Upper lobe of left lung (tissue), 4 donors: Measurements from ENCODE around the gene ANKUB1.

ENCODE experiments used
- EP300 ChIP-seq, 4 donors: sonication (generic); formaldehyde crosslinking; IDR thresholded peaks; one replicate each; pipeline ENCODE4 v1.5.1; 2017; ENCODE audit warnings: antibody characterized with exemption in 4 of 4, control low read depth in 2 of 4
- POLR2A ChIP-seq, 4 donors: fragments of 450-650 bp; IDR thresholded peaks; one replicate each; pipeline ENCODE4 v1.5.1; 2016 to 2017; ENCODE audit warnings: antibody characterized with exemption in 4 of 4, mild to moderate bottlenecking in 2 of 4
- TF ChIP-seq, protein P1 (sequence below), 6 experiments: fragments of 450-650 bp in 4 of 6; fragments of 200-600 bp in 2 of 6; sonication (generic) in 2 of 6; IDR thresholded peaks; one replicate each; pipeline ENCODE4 v1.5.1; 2016 to 2019; ENCODE audit warnings: antibody characterized with exemption in 6 of 6

DNA sequence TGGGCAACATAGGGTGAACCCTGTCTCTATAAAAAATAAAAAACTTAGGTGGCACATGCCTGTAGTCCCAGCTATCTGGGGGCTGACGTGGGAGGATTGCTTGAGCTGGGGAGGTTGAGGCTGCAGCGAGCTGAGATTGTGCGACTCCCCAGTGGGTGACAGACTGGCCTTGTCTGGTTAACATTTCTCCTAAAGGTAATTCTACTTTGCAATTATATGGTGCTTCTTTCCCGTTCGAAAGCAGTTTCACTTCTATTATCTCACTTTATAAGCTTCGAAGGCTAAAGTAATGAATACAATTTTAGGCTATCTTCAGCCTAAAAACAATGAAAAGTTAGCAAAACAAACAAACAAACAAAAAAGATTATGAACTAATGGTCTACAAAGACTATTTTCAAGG is 75.4 kb downstream of the ANKUB1 start:
- TF ChIP-seq, protein P1, sequence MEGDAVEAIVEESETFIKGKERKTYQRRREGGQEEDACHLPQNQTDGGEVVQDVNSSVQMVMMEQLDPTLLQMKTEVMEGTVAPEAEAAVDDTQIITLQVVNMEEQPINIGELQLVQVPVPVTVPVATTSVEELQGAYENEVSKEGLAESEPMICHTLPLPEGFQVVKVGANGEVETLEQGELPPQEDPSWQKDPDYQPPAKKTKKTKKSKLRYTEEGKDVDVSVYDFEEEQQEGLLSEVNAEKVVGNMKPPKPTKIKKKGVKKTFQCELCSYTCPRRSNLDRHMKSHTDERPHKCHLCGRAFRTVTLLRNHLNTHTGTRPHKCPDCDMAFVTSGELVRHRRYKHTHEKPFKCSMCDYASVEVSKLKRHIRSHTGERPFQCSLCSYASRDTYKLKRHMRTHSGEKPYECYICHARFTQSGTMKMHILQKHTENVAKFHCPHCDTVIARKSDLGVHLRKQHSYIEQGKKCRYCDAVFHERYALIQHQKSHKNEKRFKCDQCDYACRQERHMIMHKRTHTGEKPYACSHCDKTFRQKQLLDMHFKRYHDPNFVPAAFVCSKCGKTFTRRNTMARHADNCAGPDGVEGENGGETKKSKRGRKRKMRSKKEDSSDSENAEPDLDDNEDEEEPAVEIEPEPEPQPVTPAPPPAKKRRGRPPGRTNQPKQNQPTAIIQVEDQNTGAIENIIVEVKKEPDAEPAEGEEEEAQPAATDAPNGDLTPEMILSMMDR (IDR thresholded peaks at IDR 0.05) = no peak
- TF ChIP-seq POLR2A (IDR thresholded peaks at IDR 0.05) = no peak
- TF ChIP-seq EP300 (IDR thresholded peaks at IDR 0.05) = no peak
